KMS-11 (cell line): Measurements from ENCODE around the gene SLC5A5.

Experiments used
- H2AFZ ChIP-seq: fragments of 200-600 bp; sonication (generic); 2 replicates; pipeline ENCODE4 v1.6.1; 2016; ENCODE audit warnings: antibody characterized with exemption, mixed run types, low read depth
- H3K27ac ChIP-seq: fragments of 200-600 bp; sonication (generic); 2 replicates; pipeline ENCODE4 v1.6.1; 2016; ENCODE audit warnings: mild to moderate bottlenecking, mixed run types
- H3K27me3 ChIP-seq: fragments of 200-600 bp; sonication (generic); 2 replicates; pipeline ENCODE4 v1.6.1; 2017; ENCODE audit warnings: mild to moderate bottlenecking, low read depth, mixed run types, moderate library complexity; ENCODE audit not compliant: insufficient read depth
- H3K36me3 ChIP-seq: fragments of 200-600 bp; sonication (generic); 2 replicates; pipeline ENCODE4 v1.6.1; 2017; ENCODE audit warnings: mild to moderate bottlenecking, mixed run types; ENCODE audit not compliant: insufficient read depth
- H3K4me1 ChIP-seq: fragments of 200-600 bp; sonication (generic); 2 replicates; pipeline ENCODE4 v1.6.1; 2016; ENCODE audit warnings: mild to moderate bottlenecking, low read depth, mixed run types; ENCODE audit not compliant: poor library complexity, severe bottlenecking
- H3K4me2 ChIP-seq: fragments of 200-600 bp; sonication (generic); 2 replicates; pipeline ENCODE4 v1.7.0; 2016; ENCODE audit warnings: mild to moderate bottlenecking, mixed run types
- H3K4me3 ChIP-seq: fragments of 200-600 bp; sonication (generic); IDR thresholded peaks from 2 replicates; pipeline ENCODE4 v1.6.1; 2017; ENCODE audit warnings: low read depth, low read length, mixed read lengths; ENCODE audit not compliant: insufficient read depth
- H3K79me2 ChIP-seq: fragments of 200-600 bp; sonication (generic); 2 replicates; pipeline ENCODE4 v1.6.1; 2016; ENCODE audit warnings: low read depth, mixed run types; ENCODE audit not compliant: insufficient read depth
- H3K9ac ChIP-seq: fragments of 200-600 bp; sonication (generic); 2 replicates; pipeline ENCODE4 v1.6.1; 2016; ENCODE audit warnings: mild to moderate bottlenecking, mixed run types
- H4K20me1 ChIP-seq: fragments of 200-600 bp; sonication (generic); 2 replicates; pipeline ENCODE4 v1.6.1; 2016; ENCODE audit warnings: mild to moderate bottlenecking, mixed run types; ENCODE audit not compliant: insufficient read depth
- TF ChIP-seq, protein P1 (sequence below): fragments of 200-600 bp; sonication (generic); conservative IDR thresholded peaks from 2 replicates; pipeline ENCODE4 v1.6.1; 2017; ENCODE audit warnings: low read depth, mild to moderate bottlenecking, antibody characterized with exemption, low read length, moderate library complexity, mixed read lengths

Gene SLC5A5

GRCh38 chr19:17830567-17831418, 41.0 kb upstream of the SLC5A5 start:
- Histone ChIP-seq H3K27ac (no peak overlapping the region), H3K27me3 (no peaks in the 10 kb centered on the region), H3K4me3 (no peak overlapping the region), H3K9ac (no peak overlapping the region), H2AFZ (no peak overlapping the region), H3K4me1 (no peaks in the 10 kb centered on the region), H3K4me2 (no peak overlapping the region), H4K20me1 (no peaks in the 10 kb centered on the region), H3K79me2 (no peaks in the 10 kb centered on the region), H3K36me3 (no peaks in the 10 kb centered on the region)
- TF ChIP-seq, protein P1, sequence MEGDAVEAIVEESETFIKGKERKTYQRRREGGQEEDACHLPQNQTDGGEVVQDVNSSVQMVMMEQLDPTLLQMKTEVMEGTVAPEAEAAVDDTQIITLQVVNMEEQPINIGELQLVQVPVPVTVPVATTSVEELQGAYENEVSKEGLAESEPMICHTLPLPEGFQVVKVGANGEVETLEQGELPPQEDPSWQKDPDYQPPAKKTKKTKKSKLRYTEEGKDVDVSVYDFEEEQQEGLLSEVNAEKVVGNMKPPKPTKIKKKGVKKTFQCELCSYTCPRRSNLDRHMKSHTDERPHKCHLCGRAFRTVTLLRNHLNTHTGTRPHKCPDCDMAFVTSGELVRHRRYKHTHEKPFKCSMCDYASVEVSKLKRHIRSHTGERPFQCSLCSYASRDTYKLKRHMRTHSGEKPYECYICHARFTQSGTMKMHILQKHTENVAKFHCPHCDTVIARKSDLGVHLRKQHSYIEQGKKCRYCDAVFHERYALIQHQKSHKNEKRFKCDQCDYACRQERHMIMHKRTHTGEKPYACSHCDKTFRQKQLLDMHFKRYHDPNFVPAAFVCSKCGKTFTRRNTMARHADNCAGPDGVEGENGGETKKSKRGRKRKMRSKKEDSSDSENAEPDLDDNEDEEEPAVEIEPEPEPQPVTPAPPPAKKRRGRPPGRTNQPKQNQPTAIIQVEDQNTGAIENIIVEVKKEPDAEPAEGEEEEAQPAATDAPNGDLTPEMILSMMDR = no peak

DNA sequence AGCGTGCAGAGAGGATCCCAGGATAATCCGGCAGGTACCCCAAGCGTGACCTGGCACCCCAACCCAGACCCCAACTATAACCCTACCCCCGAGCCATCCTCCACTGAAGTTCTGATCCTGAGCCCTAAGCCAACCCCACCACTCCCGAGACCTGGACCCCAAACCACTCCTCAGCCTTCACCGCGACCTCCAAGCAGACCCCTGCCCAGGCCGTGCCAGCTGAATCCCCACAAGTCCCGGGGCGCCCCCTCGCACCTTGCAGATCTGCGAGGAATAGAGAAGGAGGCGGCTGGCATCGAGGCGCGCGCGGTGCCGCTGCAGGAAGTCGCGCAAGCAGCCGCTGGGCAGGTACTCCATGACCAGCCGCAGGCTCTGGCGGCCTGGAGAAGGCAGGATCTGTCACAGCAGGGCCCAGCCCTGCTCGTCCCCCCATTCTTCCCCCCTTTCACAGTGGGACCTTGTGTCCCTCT, 40.3 kb upstream of the SLC5A5 start:
- Histone ChIP-seq H2AFZ (no peak overlapping the region), H3K27me3 (no peaks in the 10 kb centered on the region), H3K36me3 (no peaks in the 10 kb centered on the region), H3K4me3 (no peak overlapping the region), H3K4me2 (no peak overlapping the region), H3K27ac (no peak overlapping the region), H3K79me2 (no peaks in the 10 kb centered on the region), H3K4me1 (no peaks in the 10 kb centered on the region), H4K20me1 (no peaks in the 10 kb centered on the region), H3K9ac (no peak overlapping the region)
- TF ChIP-seq, protein P1 = no peak

DNA sequence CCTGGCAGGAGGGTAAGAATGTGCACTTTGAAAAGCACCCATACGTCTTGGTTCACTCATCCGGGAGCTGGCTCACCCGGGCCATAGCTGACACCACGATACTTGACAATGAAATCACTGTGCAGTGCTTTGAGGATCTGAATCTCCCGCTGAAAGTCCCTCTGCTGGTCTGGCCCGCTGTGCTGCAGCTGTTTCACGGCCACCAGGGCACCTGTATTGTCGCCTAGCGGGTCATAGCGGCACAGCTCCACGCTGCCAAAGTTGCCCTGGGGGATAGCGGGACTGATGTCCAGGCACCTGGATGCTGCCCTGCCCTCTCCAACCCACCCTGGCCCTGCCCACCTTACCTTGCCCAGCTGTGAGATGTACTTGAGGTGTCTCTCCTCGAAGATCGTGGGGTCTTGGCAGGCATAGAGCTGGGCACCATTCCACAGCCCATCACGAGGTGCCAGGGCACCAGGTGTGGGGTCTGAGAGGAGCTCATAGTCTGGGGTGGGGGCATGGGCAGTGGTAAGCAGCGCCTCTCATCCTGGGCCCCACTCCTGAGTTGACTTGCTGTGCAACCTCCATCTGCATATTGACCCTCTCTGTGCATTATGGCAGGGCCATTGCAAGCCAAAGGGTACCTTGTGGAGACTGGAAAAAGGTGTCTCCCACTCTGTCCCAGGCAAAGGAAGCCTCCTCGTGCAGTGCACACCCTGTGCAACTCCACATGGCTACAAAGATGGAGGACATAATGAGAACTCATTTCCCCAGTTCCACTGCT, 39.1 kb upstream of the SLC5A5 start:
- Histone ChIP-seq H2AFZ (no peak overlapping the region), H3K9ac (no peak overlapping the region), H3K4me2 (no peak overlapping the region), H3K4me1 (no peaks in the 10 kb centered on the region), H3K27ac (no peak overlapping the region), H4K20me1 (no peaks in the 10 kb centered on the region), H3K36me3 (no peaks in the 10 kb centered on the region), H3K27me3 (no peaks in the 10 kb centered on the region), H3K79me2 (no peaks in the 10 kb centered on the region), H3K4me3 (no peak overlapping the region)
- TF ChIP-seq, protein P1 = no peak

GRCh38 chr19:17834350-17835181, 37.2 kb upstream of the SLC5A5 start:
- TF ChIP-seq, protein P1 = no peak
- Histone ChIP-seq H3K36me3 (no peaks in the 10 kb centered on the region), H3K4me2 (no peak overlapping the region), H3K4me1 (no peaks in the 10 kb centered on the region), H3K79me2 (no peaks in the 10 kb centered on the region), H2AFZ (no peak overlapping the region), H3K27me3 (no peaks in the 10 kb centered on the region), H4K20me1 (no peaks in the 10 kb centered on the region), H3K4me3 (no peak overlapping the region), H3K27ac (no peak overlapping the region), H3K9ac (no peak overlapping the region)
